Measurements from ENCODE around the gene WNT9A. TPM values are rescaled to one million over a fixed set of nuclear protein-coding genes. Genes with fewer than 3 reads are reported as not detected.

The WNT9A gene
- total RNA-seq, 1 experiment from 2014 or later = 1.5 TPM

DNA sequence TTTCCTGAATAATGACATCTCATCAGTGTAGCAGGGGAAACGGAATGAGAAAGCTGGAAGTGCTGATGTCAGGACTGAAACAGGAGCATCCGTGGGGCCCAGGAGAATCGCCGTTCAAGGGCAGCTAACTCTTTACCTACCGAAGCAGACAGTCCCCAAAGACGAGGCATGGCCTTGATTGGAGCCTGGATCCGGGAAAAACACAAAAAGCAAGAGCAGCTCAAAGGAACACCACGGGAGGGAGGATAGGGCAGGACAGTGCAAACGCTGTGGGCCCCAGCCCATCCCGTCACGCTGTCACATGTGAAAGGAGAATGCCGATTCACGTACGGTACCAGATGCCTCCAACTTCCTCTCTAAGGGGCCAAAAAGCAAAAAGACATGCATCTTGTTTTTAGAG, 34.9 kb downstream of the WNT9A start:
- Mint-ChIP-seq H3K9me3 (no peaks in the 10 kb centered on the region), H3K36me3 (no peaks in the 10 kb centered on the region), H3K27ac (no peak overlapping the region), H3K4me3 (no peak overlapping the region), H3K4me1 (peaks cover 20% of the 10 kb centered on the region), H3K27me3 (ENCODE audit: low read depth) (no peaks in the 10 kb centered on the region)
- ChIA-PET CTCF (interaction anchor here (0.8 to 1.7 kb wide), 2 partner anchors 40 to 91 kb away, joined by 3 to 12 read pairs; no protein-coding TSS in a partner anchor), POLR2A (no interaction called here)
- TF ChIP-seq, protein P1, sequence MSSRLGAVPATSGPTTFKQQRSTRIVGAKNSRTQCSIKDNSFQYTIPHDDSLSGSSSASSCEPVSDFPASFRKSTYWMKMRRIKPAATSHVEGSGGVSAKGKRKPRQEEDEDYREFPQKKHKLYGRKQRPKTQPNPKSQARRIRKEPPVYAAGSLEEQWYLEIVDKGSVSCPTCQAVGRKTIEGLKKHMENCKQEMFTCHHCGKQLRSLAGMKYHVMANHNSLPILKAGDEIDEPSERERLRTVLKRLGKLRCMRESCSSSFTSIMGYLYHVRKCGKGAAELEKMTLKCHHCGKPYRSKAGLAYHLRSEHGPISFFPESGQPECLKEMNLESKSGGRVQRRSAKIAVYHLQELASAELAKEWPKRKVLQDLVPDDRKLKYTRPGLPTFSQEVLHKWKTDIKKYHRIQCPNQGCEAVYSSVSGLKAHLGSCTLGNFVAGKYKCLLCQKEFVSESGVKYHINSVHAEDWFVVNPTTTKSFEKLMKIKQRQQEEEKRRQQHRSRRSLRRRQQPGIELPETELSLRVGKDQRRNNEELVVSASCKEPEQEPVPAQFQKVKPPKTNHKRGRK (CRISPR knock-in tag; IDR thresholded peaks at IDR 0.05; ENCODE audit: borderline replicate concordance) = no peak
- TF ChIP-seq OVOL2 (CRISPR knock-in tag; IDR thresholded peaks at IDR 0.05; ENCODE audit: borderline replicate concordance) (no peak), GABPB1 (CRISPR knock-in tag; IDR thresholded peaks at IDR 0.05) (no peak), ATF1 (CRISPR knock-in tag; IDR thresholded peaks at IDR 0.05) (no peak), NFYB (CRISPR knock-in tag; conservative IDR thresholded peaks at IDR 0.05; ENCODE audit: low read depth) (no peak), ZNF396 (CRISPR knock-in tag; IDR thresholded peaks at IDR 0.05; ENCODE audit: borderline replicate concordance) (no peak), CREM (CRISPR knock-in tag; IDR thresholded peaks at IDR 0.05) (no peak)
- TF ChIP-seq, protein P2, sequence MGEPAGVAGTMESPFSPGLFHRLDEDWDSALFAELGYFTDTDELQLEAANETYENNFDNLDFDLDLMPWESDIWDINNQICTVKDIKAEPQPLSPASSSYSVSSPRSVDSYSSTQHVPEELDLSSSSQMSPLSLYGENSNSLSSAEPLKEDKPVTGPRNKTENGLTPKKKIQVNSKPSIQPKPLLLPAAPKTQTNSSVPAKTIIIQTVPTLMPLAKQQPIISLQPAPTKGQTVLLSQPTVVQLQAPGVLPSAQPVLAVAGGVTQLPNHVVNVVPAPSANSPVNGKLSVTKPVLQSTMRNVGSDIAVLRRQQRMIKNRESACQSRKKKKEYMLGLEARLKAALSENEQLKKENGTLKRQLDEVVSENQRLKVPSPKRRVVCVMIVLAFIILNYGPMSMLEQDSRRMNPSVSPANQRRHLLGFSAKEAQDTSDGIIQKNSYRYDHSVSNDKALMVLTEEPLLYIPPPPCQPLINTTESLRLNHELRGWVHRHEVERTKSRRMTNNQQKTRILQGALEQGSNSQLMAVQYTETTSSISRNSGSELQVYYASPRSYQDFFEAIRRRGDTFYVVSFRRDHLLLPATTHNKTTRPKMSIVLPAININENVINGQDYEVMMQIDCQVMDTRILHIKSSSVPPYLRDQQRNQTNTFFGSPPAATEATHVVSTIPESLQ (CRISPR knock-in tag; IDR thresholded peaks at IDR 0.05) = no peak
- TF ChIP-seq, protein P3, sequence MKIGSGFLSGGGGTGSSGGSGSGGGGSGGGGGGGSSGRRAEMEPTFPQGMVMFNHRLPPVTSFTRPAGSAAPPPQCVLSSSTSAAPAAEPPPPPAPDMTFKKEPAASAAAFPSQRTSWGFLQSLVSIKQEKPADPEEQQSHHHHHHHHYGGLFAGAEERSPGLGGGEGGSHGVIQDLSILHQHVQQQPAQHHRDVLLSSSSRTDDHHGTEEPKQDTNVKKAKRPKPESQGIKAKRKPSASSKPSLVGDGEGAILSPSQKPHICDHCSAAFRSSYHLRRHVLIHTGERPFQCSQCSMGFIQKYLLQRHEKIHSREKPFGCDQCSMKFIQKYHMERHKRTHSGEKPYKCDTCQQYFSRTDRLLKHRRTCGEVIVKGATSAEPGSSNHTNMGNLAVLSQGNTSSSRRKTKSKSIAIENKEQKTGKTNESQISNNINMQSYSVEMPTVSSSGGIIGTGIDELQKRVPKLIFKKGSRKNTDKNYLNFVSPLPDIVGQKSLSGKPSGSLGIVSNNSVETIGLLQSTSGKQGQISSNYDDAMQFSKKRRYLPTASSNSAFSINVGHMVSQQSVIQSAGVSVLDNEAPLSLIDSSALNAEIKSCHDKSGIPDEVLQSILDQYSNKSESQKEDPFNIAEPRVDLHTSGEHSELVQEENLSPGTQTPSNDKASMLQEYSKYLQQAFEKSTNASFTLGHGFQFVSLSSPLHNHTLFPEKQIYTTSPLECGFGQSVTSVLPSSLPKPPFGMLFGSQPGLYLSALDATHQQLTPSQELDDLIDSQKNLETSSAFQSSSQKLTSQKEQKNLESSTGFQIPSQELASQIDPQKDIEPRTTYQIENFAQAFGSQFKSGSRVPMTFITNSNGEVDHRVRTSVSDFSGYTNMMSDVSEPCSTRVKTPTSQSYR (CRISPR knock-in tag; IDR thresholded peaks at IDR 0.05) = no peak
- TF ChIP-seq, protein P4, sequence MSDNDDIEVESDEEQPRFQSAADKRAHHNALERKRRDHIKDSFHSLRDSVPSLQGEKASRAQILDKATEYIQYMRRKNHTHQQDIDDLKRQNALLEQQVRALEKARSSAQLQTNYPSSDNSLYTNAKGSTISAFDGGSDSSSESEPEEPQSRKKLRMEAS (CRISPR knock-in tag; IDR thresholded peaks at IDR 0.05) = no peak
- TF ChIP-seq, protein P5, sequence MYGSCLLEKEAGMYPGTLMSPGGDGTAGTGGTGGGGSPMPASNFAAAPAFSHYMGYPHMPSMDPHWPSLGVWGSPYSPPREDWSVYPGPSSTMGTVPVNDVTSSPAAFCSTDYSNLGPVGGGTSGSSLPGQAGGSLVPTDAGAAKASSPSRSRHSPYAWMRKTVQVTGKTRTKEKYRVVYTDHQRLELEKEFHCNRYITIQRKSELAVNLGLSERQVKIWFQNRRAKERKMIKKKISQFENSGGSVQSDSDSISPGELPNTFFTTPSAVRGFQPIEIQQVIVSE (CRISPR knock-in tag; IDR thresholded peaks at IDR 0.05; ENCODE audit: borderline replicate concordance) = no peak
- TF ChIP-seq, protein P6, sequence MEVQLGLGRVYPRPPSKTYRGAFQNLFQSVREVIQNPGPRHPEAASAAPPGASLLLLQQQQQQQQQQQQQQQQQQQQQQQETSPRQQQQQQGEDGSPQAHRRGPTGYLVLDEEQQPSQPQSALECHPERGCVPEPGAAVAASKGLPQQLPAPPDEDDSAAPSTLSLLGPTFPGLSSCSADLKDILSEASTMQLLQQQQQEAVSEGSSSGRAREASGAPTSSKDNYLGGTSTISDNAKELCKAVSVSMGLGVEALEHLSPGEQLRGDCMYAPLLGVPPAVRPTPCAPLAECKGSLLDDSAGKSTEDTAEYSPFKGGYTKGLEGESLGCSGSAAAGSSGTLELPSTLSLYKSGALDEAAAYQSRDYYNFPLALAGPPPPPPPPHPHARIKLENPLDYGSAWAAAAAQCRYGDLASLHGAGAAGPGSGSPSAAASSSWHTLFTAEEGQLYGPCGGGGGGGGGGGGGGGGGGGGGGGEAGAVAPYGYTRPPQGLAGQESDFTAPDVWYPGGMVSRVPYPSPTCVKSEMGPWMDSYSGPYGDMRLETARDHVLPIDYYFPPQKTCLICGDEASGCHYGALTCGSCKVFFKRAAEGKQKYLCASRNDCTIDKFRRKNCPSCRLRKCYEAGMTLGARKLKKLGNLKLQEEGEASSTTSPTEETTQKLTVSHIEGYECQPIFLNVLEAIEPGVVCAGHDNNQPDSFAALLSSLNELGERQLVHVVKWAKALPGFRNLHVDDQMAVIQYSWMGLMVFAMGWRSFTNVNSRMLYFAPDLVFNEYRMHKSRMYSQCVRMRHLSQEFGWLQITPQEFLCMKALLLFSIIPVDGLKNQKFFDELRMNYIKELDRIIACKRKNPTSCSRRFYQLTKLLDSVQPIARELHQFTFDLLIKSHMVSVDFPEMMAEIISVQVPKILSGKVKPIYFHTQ (CRISPR knock-in tag; IDR thresholded peaks at IDR 0.05) = no peak
- TF ChIP-seq, protein P7, sequence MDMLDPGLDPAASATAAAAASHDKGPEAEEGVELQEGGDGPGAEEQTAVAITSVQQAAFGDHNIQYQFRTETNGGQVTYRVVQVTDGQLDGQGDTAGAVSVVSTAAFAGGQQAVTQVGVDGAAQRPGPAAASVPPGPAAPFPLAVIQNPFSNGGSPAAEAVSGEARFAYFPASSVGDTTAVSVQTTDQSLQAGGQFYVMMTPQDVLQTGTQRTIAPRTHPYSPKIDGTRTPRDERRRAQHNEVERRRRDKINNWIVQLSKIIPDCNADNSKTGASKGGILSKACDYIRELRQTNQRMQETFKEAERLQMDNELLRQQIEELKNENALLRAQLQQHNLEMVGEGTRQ (CRISPR knock-in tag; IDR thresholded peaks at IDR 0.05) = no peak
- ATAC-seq (no peak), DNase-seq (ENCODE audit: low spot score) (no peak)

DNA sequence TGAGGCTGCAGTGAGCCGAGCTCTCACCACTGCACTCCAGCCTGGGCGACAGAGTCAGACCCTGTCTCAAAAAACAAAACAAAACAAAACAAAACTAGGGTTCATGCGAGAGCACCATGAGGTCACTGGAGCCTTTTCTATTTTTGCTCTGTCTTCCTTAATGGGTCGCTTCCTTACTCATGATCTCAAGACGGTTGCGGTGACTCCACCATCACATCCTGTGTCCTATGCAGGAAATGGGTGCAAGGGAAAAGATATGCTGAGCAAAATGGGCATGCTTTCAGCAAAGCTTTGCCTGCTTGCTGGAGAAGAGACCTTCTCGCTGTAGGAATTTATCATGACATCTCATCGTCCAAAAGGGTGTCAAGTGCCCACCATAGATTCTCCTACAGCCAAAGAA, 36.4 kb downstream of the WNT9A start:
- Mint-ChIP-seq H3K9me3 (no peaks in the 10 kb centered on the region), H3K4me3 (no peak overlapping the region), H3K4me1 (peaks cover 25% of the 10 kb centered on the region), H3K27ac (no peak overlapping the region), H3K36me3 (no peaks in the 10 kb centered on the region), H3K27me3 (ENCODE audit: low read depth) (no peaks in the 10 kb centered on the region)
- ChIA-PET CTCF (interaction anchor here (1.1 to 1.6 kb wide), 3 partner anchors 14 to 124 kb away, joined by 3 to 4 read pairs (median 3); partner anchors contain the start of gene WNT9A), POLR2A (no interaction called here)
- no peak for DNase-seq (ENCODE audit: low spot score)
- no peak for ATAC-seq
- no peak for TF ChIP-seq NR3C1 (CRISPR knock-in tag; conservative IDR thresholded peaks at IDR 0.05; ENCODE audit: low read depth)
- no peak for TF ChIP-seq ZNF416 (CRISPR knock-in tag; IDR thresholded peaks at IDR 0.05)
- TF ChIP-seq, protein P8, sequence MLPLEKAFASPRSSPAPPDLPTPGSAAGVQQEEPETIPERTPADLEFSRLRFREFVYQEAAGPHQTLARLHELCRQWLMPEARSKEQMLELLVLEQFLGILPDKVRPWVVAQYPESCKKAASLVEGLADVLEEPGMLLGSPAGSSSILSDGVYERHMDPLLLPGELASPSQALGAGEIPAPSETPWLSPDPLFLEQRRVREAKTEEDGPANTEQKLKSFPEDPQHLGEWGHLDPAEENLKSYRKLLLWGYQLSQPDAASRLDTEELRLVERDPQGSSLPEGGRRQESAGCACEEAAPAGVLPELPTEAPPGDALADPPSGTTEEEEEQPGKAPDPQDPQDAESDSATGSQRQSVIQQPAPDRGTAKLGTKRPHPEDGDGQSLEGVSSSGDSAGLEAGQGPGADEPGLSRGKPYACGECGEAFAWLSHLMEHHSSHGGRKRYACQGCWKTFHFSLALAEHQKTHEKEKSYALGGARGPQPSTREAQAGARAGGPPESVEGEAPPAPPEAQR (CRISPR knock-in tag; IDR thresholded peaks at IDR 0.05) = no peak
- TF ChIP-seq, protein P6 (CRISPR knock-in tag; IDR thresholded peaks at IDR 0.05) = no peak
- TF ChIP-seq, protein P9, sequence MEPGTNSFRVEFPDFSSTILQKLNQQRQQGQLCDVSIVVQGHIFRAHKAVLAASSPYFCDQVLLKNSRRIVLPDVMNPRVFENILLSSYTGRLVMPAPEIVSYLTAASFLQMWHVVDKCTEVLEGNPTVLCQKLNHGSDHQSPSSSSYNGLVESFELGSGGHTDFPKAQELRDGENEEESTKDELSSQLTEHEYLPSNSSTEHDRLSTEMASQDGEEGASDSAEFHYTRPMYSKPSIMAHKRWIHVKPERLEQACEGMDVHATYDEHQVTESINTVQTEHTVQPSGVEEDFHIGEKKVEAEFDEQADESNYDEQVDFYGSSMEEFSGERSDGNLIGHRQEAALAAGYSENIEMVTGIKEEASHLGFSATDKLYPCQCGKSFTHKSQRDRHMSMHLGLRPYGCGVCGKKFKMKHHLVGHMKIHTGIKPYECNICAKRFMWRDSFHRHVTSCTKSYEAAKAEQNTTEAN (CRISPR knock-in tag; IDR thresholded peaks at IDR 0.05) = no peak
